Stimulated activated memory B cell treated with anti-CD40 and anti-IgM and Interleukin-4, amounts not matched to agents 10 μg/mL and 1 μg/mL and 100 μg/mL, for 72 hours (primary cell): Measurements from ENCODE around the gene ITPR1.

Source experiments
- ATAC-seq: fragments of 150-1000 bp; cut with Tn5 transposase; 2 replicates; pipeline ENCODE4 v1.10.0; 2021
- H3K27ac Mint-ChIP-seq: one replicate; pipeline ENCODE4 v1.8.0; 2022; ENCODE audit warnings: mild to moderate bottlenecking, mixed read lengths
- H3K27me3 Mint-ChIP-seq: one replicate; pipeline ENCODE4 v1.8.0; 2022; ENCODE audit warnings: mixed read lengths
- H3K36me3 Mint-ChIP-seq: one replicate; pipeline ENCODE4 v1.8.0; 2022; ENCODE audit warnings: mixed read lengths
- H3K4me1 Mint-ChIP-seq: one replicate; pipeline ENCODE4 v1.8.0; 2022; ENCODE audit warnings: mixed read lengths
- H3K4me3 Mint-ChIP-seq: one replicate; pipeline ENCODE4 v1.8.0; 2022; ENCODE audit warnings: mild to moderate bottlenecking, moderate library complexity, mixed read lengths
- H3K9me3 Mint-ChIP-seq: one replicate; pipeline ENCODE4 v1.8.0; 2022; ENCODE audit warnings: mixed read lengths

Gene ITPR1

GRCh38 chr3:4498446-4498845 lies 5.3 kb downstream of the ITPR1 start:
- peak overlapping the region; percentile 98 for H3K27ac Mint-ChIP-seq

GRCh38 chr3:4501437-4501836 lies 8.3 kb downstream of the ITPR1 start:
- Mint-ChIP-seq H3K4me3 (no peak overlapping the region), H3K36me3 (peaks cover 48% of the 10 kb centered on the region), H3K4me1 (peaks cover 87% of the 10 kb centered on the region), H3K27me3 (no peaks in the 10 kb centered on the region), H3K9me3 (no peaks in the 10 kb centered on the region), H3K27ac (peak overlapping the region; percentile 89)
- ATAC-seq: no peak

More at GRCh38 chr3:4498446-4498845, 5.3 kb downstream of the ITPR1 start:
- no peak for ATAC-seq
- Mint-ChIP-seq H3K36me3 (peaks cover 57% of the 10 kb centered on the region), H3K27me3 (no peaks in the 10 kb centered on the region), H3K9me3 (no peaks in the 10 kb centered on the region), H3K4me1 (peaks cover 85% of the 10 kb centered on the region), H3K4me3 (no peak overlapping the region)

GRCh38 chr3:4501927-4502326 lies 8.8 kb downstream of the ITPR1 start:
- Mint-ChIP-seq H3K36me3 (peaks cover 43% of the 10 kb centered on the region), H3K9me3 (no peaks in the 10 kb centered on the region), H3K27me3 (no peaks in the 10 kb centered on the region), H3K4me3 (no peak overlapping the region), H3K27ac (peak overlapping the region; percentile 89), H3K4me1 (peaks cover 86% of the 10 kb centered on the region)
- no peak for ATAC-seq

GRCh38 chr3:4503050-4503449 lies 9.9 kb downstream of the ITPR1 start:
- Mint-ChIP-seq H3K27me3 (no peaks in the 10 kb centered on the region), H3K36me3 (peaks cover 32% of the 10 kb centered on the region), H3K4me1 (peaks cover 87% of the 10 kb centered on the region), H3K27ac (peak overlapping the region; percentile 89), H3K9me3 (no peaks in the 10 kb centered on the region), H3K4me3 (peak overlapping the region; percentile 54)
- ATAC-seq: peak; percentile 87

- Mint-ChIP-seq H3K27me3 (no peaks in the 10 kb centered on the region), H3K9me3 (no peaks in the 10 kb centered on the region), H3K4me3 (peak overlapping the region; percentile 54), H3K36me3 (peaks cover 33% of the 10 kb centered on the region), H3K27ac (peak overlapping the region; percentile 89), H3K4me1 (peaks cover 91% of the 10 kb centered on the region)
- no peak for ATAC-seq
Measured at GRCh38 chr3:4504340-4505261, 11.5 kb downstream of the ITPR1 start.

GRCh38 chr3:4505688-4506558 lies 12.8 kb downstream of the ITPR1 start:
- Mint-ChIP-seq H3K9me3 (no peaks in the 10 kb centered on the region), H3K4me3 (peak overlapping the region; percentile 68), H3K27me3 (no peaks in the 10 kb centered on the region), H3K36me3 (peaks cover 37% of the 10 kb centered on the region), H3K4me1 (peaks cover 96% of the 10 kb centered on the region), H3K27ac (peak overlapping the region; percentile 89)
- ATAC-seq: no peak

- H3K27ac Mint-ChIP-seq: peak overlapping the region; percentile 89
- no peaks in the 10 kb centered on the region for H3K9me3 Mint-ChIP-seq
- peaks cover 31% of the 10 kb centered on the region for H3K36me3 Mint-ChIP-seq
- peak overlapping the region; percentile 68 for H3K4me3 Mint-ChIP-seq
- no peak for ATAC-seq
- peaks cover 98% of the 10 kb centered on the region for H3K4me1 Mint-ChIP-seq
- no peaks in the 10 kb centered on the region for H3K27me3 Mint-ChIP-seq
Measured at GRCh38 chr3:4506559-4507023, 13.4 kb downstream of the ITPR1 start.

- H3K4me1 Mint-ChIP-seq: peaks cover 98% of the 10 kb centered on the region
- H3K9me3 Mint-ChIP-seq: no peaks in the 10 kb centered on the region
- ATAC-seq: no peak
- no peaks in the 10 kb centered on the region for H3K27me3 Mint-ChIP-seq
- peaks cover 26% of the 10 kb centered on the region for H3K36me3 Mint-ChIP-seq
- peak overlapping the region; percentile 89 for H3K27ac Mint-ChIP-seq
- peak overlapping the region; percentile 65 for H3K4me3 Mint-ChIP-seq
Measured at GRCh38 chr3:4507024-4507596, 14.0 kb downstream of the ITPR1 start.

GRCh38 chr3:4508048-4508981 lies 15.2 kb downstream of the ITPR1 start:
- H3K4me3 Mint-ChIP-seq: peak overlapping the region; percentile 65
- H3K36me3 Mint-ChIP-seq: peaks cover 25% of the 10 kb centered on the region

GRCh38 chr3:4509043-4509442 lies 15.9 kb downstream of the ITPR1 start:
- Mint-ChIP-seq H3K4me3 (peak overlapping the region; percentile 38), H3K9me3 (no peaks in the 10 kb centered on the region), H3K36me3 (peaks cover 25% of the 10 kb centered on the region), H3K4me1 (peaks cover 94% of the 10 kb centered on the region), H3K27ac (peak overlapping the region; percentile 89), H3K27me3 (no peaks in the 10 kb centered on the region)
- no peak for ATAC-seq

More at GRCh38 chr3:4508048-4508981, 15.2 kb downstream of the ITPR1 start:
- H3K9me3 Mint-ChIP-seq: no peaks in the 10 kb centered on the region
- H3K27ac Mint-ChIP-seq: peak overlapping the region; percentile 89
- H3K27me3 Mint-ChIP-seq: no peaks in the 10 kb centered on the region
- peaks cover 96% of the 10 kb centered on the region for H3K4me1 Mint-ChIP-seq
- peak; percentile 81 for ATAC-seq

GRCh38 chr3:4509983-4510755 lies 17.0 kb downstream of the ITPR1 start:
- ATAC-seq: no peak
- Mint-ChIP-seq H3K4me1 (peaks cover 88% of the 10 kb centered on the region), H3K27ac (peak overlapping the region; percentile 89), H3K9me3 (no peaks in the 10 kb centered on the region), H3K36me3 (peaks cover 25% of the 10 kb centered on the region), H3K4me3 (no peak overlapping the region), H3K27me3 (no peaks in the 10 kb centered on the region)

- peak overlapping the region; percentile 89 for H3K27ac Mint-ChIP-seq
- peaks cover 87% of the 10 kb centered on the region for H3K4me1 Mint-ChIP-seq
- peaks cover 31% of the 10 kb centered on the region for H3K36me3 Mint-ChIP-seq
Measured at GRCh38 chr3:4511491-4512262, 18.5 kb downstream of the ITPR1 start.

More at GRCh38 chr3:4511491-4512262, 18.5 kb downstream of the ITPR1 start:
- Mint-ChIP-seq H3K4me3 (no peak overlapping the region), H3K9me3 (no peaks in the 10 kb centered on the region), H3K27me3 (no peaks in the 10 kb centered on the region)
- no peak for ATAC-seq
